Right ventricle myocardium inferior (tissue), 1 donor: ENCODE results near the gene CNTROB. TPM values are rescaled to one million over a fixed set of nuclear protein-coding genes. Genes with fewer than 3 reads are reported as not detected.

Source experiments
- total RNA-seq: library from RNA; stranded (reverse); fragmentation: NEBNext Ultra II Directional; extraction: Animal tissue kit (Norgen Biotek cat#: 25700); gene quantifications from one replicate; pipeline ENCODE4 v1.2.1, GENCODE V29; 2021
- donor health status: DM: no; HTN: yes; CAD: no; lungs with severe emphysema.

CNTROB gene
- total RNA-seq, 1 donor from 2014 or later = 9.6 TPM

Other genes starting within 250 kb of the CNTROB start
- 15.4 TPM for gene TP53, start 244.7 kb upstream of the CNTROB start, total RNA-seq
- gene WRAP53, start 243.7 kb upstream of the CNTROB start, total RNA-seq = 5.6 TPM
- gene EFNB3, start 227.0 kb upstream of the CNTROB start, total RNA-seq = 0.11 TPM
- gene DNAH2, start 214.5 kb upstream of the CNTROB start, total RNA-seq = not detected
- 25.0 TPM for gene KDM6B, start 98.0 kb upstream of the CNTROB start, total RNA-seq
- gene TMEM88, start 77.1 kb upstream of the CNTROB start, total RNA-seq = 35.4 TPM
- gene NAA38, start 74.6 kb upstream of the CNTROB start, total RNA-seq = 105 TPM
- gene CYB5D1, start 74.2 kb upstream of the CNTROB start, total RNA-seq = 21.7 TPM
- 18.0 TPM for gene CHD3, start 43.4 kb upstream of the CNTROB start, total RNA-seq
- 0.70 TPM for gene RNF227, start 15.9 kb upstream of the CNTROB start, total RNA-seq
- 0.32 TPM for gene KCNAB3, start 2.4 kb upstream of the CNTROB start, total RNA-seq
- gene TRAPPC1, start 260 bp upstream of the CNTROB start, total RNA-seq = 118 TPM
- gene GUCY2D, start 70.4 kb downstream of the CNTROB start, total RNA-seq = 0.35 TPM
- gene ALOX15B, start 106.9 kb downstream of the CNTROB start, total RNA-seq = 0.16 TPM
- not detected for gene ALOX12B, start 155.5 kb downstream of the CNTROB start, total RNA-seq
- gene ALOXE3, start 186.3 kb downstream of the CNTROB start, total RNA-seq = not detected
- not detected for gene HES7, start 191.9 kb downstream of the CNTROB start, total RNA-seq
- 124 TPM for gene PER1, start 220.2 kb downstream of the CNTROB start, total RNA-seq
- 56.6 TPM for gene VAMP2, start 230.7 kb downstream of the CNTROB start, total RNA-seq
- 6.7 TPM for gene TMEM107, start 244.2 kb downstream of the CNTROB start, total RNA-seq